HepG2 (cell line): Measurements from ENCODE around the gene PCNX1. TPM values are rescaled to one million over a fixed set of nuclear protein-coding genes. Genes with fewer than 3 reads are reported as not detected.

Source experiments
- ATF7 ChIP-seq, 2 experiments: fragments of 450-650 bp in 1 of 2; sonication (generic) in 1 of 2; formaldehyde crosslinking in 1 of 2; IDR thresholded peaks; 2 replicates each; pipeline versions ENCODE4 v1.4.0 to v1.6.1; 2016 to 2020; ENCODE audit warnings: antibody characterized with exemption in 1 of 2, mild to moderate bottlenecking in 1 of 2, missing genetic modification reagents in 1 of 2
- BORCS8-MEF2B ChIP-seq: sonication (generic); formaldehyde crosslinking; IDR thresholded peaks from 2 replicates; pipeline ENCODE4 v1.8.0; 2022; ENCODE audit warnings: mild to moderate bottlenecking, missing genetic modification reagents
- HNRNPLL ChIP-seq: fragments of 200-400 bp; formaldehyde crosslinking; IDR thresholded peaks from 2 replicates; pipeline ENCODE4 v1.6.1; 2017; ENCODE audit warnings: mild to moderate bottlenecking, low read depth, low read length; ENCODE audit not compliant: poor library complexity, severe bottlenecking
- IKZF4 ChIP-seq: sonication (generic); formaldehyde crosslinking; IDR thresholded peaks from 2 replicates; pipeline ENCODE4 v1.5.1; 2020; ENCODE audit warnings: borderline replicate concordance, mild to moderate bottlenecking, low read depth, missing genetic modification reagents; ENCODE audit errors: not compliant biosample characterization
- ISL2 ChIP-seq: sonication (generic); formaldehyde crosslinking; IDR thresholded peaks from 2 replicates; pipeline ENCODE4 v1.5.0; 2020; ENCODE audit warnings: missing genetic modification reagents
- MAZ ChIP-seq, 2 experiments: sonication (generic) in 1 of 2; formaldehyde crosslinking in 1 of 2; IDR thresholded peaks; 2 replicates each; pipeline versions ENCODE4 v1.5.0 to v1.6.1; 2012 to 2020; ENCODE audit warnings: low read depth in 2 of 2, mild to moderate bottlenecking in 2 of 2, borderline replicate concordance in 1 of 2, improper control_type of control experiment in 1 of 2, low read length in 1 of 2, missing genetic modification reagents in 1 of 2, moderate library complexity in 1 of 2
- MTF2 ChIP-seq: sonication (generic); formaldehyde crosslinking; IDR thresholded peaks from 2 replicates; pipeline ENCODE4 v1.5.0; 2020; ENCODE audit warnings: missing genetic modification reagents, borderline replicate concordance
- RBM22 ChIP-seq: fragments of 200-400 bp; formaldehyde crosslinking; optimal IDR thresholded peaks from 2 replicates; pipeline ENCODE3; 2017; ENCODE audit warnings: mild to moderate bottlenecking, low read length, moderate library complexity
- SOX6 ChIP-seq, 2 experiments: fragments of 450-650 bp in 1 of 2; sonication (generic) in 1 of 2; formaldehyde crosslinking in 1 of 2; IDR thresholded peaks; 2 replicates each; pipeline versions ENCODE4 v1.4.0 to v1.6.1; 2017 to 2020; ENCODE audit warnings: antibody characterized with exemption in 1 of 2, mild to moderate bottlenecking in 1 of 2, missing genetic modification reagents in 1 of 2
- ZFY ChIP-seq: sonication (generic); formaldehyde crosslinking; IDR thresholded peaks from 2 replicates; pipeline ENCODE4 v1.4.0; 2020; ENCODE audit warnings: missing genetic modification reagents
- ZNF337 ChIP-seq: sonication (generic); formaldehyde crosslinking; IDR thresholded peaks from 2 replicates; pipeline ENCODE4 v1.5.1; 2020; ENCODE audit warnings: missing genetic modification reagents, low read depth, mild to moderate bottlenecking, borderline replicate concordance
- ZNF709 ChIP-seq: sonication (generic); formaldehyde crosslinking; IDR thresholded peaks from 2 replicates; pipeline ENCODE4 v1.5.0; 2020; ENCODE audit warnings: mild to moderate bottlenecking, missing genetic modification reagents
- ZSCAN30 ChIP-seq: sonication (generic); formaldehyde crosslinking; IDR thresholded peaks from 2 replicates; pipeline ENCODE4 v1.5.0; 2020; ENCODE audit warnings: mild to moderate bottlenecking, missing genetic modification reagents
- polyA plus RNA-seq, 8 experiments: library from polyadenylated mRNA; depleted of rRNA in 3 of 8; stranded (reverse) in 7 of 8; unstranded in 1 of 8; fragments of >200 nt; fragmentation: Illumina TruSeq in 4 of 8; extraction: Trizol in 4 of 8; gene quantifications; 2 replicates each; pipeline versions ENCODE4 v1.2.1 to v1.2.3, GENCODE V29; 2011 to 2016; ENCODE audit warnings: low read depth in 4 of 8, missing spikeins in 1 of 8, mixed read lengths in 1 of 8; ENCODE audit not compliant: insufficient read depth in 1 of 8
- total RNA-seq, 5 experiments: library from RNA; depleted of rRNA; stranded (reverse); fragments of >200 nt; fragmentation: Illumina TruSeq; extraction: Trizol; gene quantifications; 2 replicates each; pipeline ENCODE4 v1.2.3, GENCODE V29; 2016; ENCODE audit warnings: low read depth in 1 of 5
- TF ChIP-seq, protein P1 (sequence below): sonication (generic); formaldehyde crosslinking; IDR thresholded peaks from 2 replicates; pipeline ENCODE4 v1.4.0; 2020; ENCODE audit warnings: missing genetic modification reagents
- TF ChIP-seq, protein P2 (sequence below): sonication (generic); formaldehyde crosslinking; IDR thresholded peaks from 2 replicates; pipeline ENCODE4 v1.4.0; 2020; ENCODE audit warnings: missing genetic modification reagents, borderline replicate concordance
- TF ChIP-seq, protein P3 (sequence below): sonication (generic); formaldehyde crosslinking; IDR thresholded peaks from 2 replicates; pipeline ENCODE4 v1.4.0; 2020; ENCODE audit warnings: missing genetic modification reagents
- TF ChIP-seq, protein P4 (sequence below): sonication (generic); formaldehyde crosslinking; IDR thresholded peaks from 2 replicates; pipeline ENCODE4 v1.8.1; 2022; ENCODE audit warnings: low read depth, mild to moderate bottlenecking, missing genetic modification reagents

Gene PCNX1
- total and polyA plus RNA-seq, 2 of the 13 experiments (the other 11 are each of a cell fraction or from before 2014, with no cell fraction given) = 24.9 to 30.3 TPM

DNA sequence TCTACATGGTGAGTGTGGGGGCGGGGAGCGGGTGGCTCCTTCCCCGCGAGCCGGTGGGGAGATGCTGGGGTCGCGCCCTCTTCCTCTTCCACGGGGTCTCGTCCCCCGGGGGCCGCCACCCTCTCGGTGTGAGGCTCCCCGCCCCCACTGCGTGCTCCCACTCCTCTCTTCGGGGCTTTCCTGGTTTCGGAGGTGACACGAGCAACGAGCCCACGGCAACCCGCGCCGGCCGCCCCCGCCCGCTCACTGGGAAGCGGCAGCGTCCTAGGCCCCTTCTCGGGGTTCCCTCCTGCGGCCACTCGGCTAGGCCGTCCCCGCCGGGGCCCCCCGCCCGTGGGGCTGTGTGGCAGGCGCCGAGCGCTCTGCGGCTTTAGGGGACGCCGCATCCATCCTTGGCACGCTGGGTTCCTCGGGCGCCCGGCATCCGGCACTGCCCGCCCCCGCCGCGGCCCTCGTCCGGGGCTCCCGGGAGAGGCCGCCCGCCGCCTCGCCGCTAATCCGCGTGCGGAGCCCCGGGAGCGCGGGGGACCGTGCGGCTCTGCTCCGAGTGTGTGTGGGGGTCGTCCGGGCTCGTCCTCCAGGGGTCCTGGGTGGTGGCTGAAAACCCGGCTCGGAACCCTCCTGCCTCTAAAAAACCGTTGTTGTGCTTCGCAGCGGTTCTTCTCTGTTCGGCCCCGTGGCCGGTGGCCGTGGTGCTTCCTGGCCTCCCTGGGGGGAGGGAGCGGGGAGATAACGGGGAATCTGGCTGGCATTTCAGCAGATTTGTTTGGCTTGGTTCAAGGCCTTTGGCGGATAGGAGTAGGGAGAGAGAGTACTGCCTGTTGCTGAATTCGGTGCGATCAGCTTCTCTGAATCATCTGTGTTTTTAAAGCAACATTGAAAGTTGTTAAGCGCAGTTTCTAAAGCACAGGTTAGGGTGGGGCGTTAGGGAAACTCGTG, 1.0 kb downstream of the PCNX1 start (continued):
- TF ChIP-seq HNRNPLL = peak; percentile 39
- TF ChIP-seq ZFY (CRISPR knock-in tag) = peak; percentile 73
- TF ChIP-seq MAZ (IDR thresholded peaks at IDR 0.05; ENCODE audit: borderline replicate concordance, low read depth, low read length) = no peak
- TF ChIP-seq MAZ (CRISPR knock-in tag; IDR thresholded peaks at IDR 0.05; ENCODE audit: low read depth) = peak; percentile 58; the same call in 1 of the 2 replicates
- TF ChIP-seq ISL2 (CRISPR knock-in tag) = no peak
- TF ChIP-seq ZNF709 = 0 out of 2 replicates have a peak, but pooled peaks have one; percentile 33
- TF ChIP-seq RBM22 = peak; percentile 50
- no peak for TF ChIP-seq ZNF337 (CRISPR knock-in tag)
- TF ChIP-seq MTF2 (CRISPR knock-in tag) = peak; percentile 29; the same call in 1 of the 2 replicates
- no peak for TF ChIP-seq BORCS8-MEF2B (CRISPR knock-in tag)
- TF ChIP-seq SOX6 (IDR thresholded peaks at IDR 0.05) = no peak
- 0 out of 2 replicates have a peak, but pooled peaks have one; percentile 18 for TF ChIP-seq SOX6 (CRISPR knock-in tag; IDR thresholded peaks at IDR 0.05)
- no peak for TF ChIP-seq ZSCAN30
- TF ChIP-seq, protein P1, sequence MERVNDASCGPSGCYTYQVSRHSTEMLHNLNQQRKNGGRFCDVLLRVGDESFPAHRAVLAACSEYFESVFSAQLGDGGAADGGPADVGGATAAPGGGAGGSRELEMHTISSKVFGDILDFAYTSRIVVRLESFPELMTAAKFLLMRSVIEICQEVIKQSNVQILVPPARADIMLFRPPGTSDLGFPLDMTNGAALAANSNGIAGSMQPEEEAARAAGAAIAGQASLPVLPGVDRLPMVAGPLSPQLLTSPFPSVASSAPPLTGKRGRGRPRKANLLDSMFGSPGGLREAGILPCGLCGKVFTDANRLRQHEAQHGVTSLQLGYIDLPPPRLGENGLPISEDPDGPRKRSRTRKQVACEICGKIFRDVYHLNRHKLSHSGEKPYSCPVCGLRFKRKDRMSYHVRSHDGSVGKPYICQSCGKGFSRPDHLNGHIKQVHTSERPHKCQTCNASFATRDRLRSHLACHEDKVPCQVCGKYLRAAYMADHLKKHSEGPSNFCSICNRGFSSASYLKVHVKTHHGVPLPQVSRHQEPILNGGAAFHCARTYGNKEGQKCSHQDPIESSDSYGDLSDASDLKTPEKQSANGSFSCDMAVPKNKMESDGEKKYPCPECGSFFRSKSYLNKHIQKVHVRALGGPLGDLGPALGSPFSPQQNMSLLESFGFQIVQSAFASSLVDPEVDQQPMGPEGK = peak; percentile 42; the same call in 1 of the 2 replicates
- TF ChIP-seq, protein P2, sequence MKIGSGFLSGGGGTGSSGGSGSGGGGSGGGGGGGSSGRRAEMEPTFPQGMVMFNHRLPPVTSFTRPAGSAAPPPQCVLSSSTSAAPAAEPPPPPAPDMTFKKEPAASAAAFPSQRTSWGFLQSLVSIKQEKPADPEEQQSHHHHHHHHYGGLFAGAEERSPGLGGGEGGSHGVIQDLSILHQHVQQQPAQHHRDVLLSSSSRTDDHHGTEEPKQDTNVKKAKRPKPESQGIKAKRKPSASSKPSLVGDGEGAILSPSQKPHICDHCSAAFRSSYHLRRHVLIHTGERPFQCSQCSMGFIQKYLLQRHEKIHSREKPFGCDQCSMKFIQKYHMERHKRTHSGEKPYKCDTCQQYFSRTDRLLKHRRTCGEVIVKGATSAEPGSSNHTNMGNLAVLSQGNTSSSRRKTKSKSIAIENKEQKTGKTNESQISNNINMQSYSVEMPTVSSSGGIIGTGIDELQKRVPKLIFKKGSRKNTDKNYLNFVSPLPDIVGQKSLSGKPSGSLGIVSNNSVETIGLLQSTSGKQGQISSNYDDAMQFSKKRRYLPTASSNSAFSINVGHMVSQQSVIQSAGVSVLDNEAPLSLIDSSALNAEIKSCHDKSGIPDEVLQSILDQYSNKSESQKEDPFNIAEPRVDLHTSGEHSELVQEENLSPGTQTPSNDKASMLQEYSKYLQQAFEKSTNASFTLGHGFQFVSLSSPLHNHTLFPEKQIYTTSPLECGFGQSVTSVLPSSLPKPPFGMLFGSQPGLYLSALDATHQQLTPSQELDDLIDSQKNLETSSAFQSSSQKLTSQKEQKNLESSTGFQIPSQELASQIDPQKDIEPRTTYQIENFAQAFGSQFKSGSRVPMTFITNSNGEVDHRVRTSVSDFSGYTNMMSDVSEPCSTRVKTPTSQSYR (CRISPR knock-in tag) = peak; percentile 70; the same call in 1 of the 2 replicates
- TF ChIP-seq ATF7 (IDR thresholded peaks at IDR 0.05) = no peak
- no peak for TF ChIP-seq ATF7 (CRISPR knock-in tag; IDR thresholded peaks at IDR 0.05)
- TF ChIP-seq, protein P3, sequence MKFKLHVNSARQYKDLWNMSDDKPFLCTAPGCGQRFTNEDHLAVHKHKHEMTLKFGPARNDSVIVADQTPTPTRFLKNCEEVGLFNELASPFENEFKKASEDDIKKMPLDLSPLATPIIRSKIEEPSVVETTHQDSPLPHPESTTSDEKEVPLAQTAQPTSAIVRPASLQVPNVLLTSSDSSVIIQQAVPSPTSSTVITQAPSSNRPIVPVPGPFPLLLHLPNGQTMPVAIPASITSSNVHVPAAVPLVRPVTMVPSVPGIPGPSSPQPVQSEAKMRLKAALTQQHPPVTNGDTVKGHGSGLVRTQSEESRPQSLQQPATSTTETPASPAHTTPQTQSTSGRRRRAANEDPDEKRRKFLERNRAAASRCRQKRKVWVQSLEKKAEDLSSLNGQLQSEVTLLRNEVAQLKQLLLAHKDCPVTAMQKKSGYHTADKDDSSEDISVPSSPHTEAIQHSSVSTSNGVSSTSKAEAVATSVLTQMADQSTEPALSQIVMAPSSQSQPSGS (CRISPR knock-in tag) = no peak
- TF ChIP-seq, protein P4, sequence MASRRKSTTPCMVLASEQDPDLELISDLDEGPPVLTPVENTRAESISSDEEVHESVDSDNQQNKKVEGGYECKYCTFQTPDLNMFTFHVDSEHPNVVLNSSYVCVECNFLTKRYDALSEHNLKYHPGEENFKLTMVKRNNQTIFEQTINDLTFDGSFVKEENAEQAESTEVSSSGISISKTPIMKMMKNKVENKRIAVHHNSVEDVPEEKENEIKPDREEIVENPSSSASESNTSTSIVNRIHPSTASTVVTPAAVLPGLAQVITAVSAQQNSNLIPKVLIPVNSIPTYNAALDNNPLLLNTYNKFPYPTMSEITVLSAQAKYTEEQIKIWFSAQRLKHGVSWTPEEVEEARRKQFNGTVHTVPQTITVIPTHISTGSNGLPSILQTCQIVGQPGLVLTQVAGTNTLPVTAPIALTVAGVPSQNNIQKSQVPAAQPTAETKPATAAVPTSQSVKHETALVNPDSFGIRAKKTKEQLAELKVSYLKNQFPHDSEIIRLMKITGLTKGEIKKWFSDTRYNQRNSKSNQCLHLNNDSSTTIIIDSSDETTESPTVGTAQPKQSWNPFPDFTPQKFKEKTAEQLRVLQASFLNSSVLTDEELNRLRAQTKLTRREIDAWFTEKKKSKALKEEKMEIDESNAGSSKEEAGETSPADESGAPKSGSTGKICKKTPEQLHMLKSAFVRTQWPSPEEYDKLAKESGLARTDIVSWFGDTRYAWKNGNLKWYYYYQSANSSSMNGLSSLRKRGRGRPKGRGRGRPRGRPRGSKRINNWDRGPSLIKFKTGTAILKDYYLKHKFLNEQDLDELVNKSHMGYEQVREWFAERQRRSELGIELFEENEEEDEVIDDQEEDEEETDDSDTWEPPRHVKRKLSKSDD (CRISPR knock-in tag) = no peak
- peak; percentile 20 for TF ChIP-seq IKZF4
